CD4-positive, alpha-beta T cell treated with Interleukin-6 at 100 ng/mL for 8 hours (primary cell): ENCODE results near the gene C1QTNF8.

Source experiments
- DNase-seq: peaks from one replicate; pipeline ENCODE4 v3.0.0-alpha.2; 2020; ENCODE audit warnings: mixed read lengths, low spot score

C1QTNF8 gene

DNA sequence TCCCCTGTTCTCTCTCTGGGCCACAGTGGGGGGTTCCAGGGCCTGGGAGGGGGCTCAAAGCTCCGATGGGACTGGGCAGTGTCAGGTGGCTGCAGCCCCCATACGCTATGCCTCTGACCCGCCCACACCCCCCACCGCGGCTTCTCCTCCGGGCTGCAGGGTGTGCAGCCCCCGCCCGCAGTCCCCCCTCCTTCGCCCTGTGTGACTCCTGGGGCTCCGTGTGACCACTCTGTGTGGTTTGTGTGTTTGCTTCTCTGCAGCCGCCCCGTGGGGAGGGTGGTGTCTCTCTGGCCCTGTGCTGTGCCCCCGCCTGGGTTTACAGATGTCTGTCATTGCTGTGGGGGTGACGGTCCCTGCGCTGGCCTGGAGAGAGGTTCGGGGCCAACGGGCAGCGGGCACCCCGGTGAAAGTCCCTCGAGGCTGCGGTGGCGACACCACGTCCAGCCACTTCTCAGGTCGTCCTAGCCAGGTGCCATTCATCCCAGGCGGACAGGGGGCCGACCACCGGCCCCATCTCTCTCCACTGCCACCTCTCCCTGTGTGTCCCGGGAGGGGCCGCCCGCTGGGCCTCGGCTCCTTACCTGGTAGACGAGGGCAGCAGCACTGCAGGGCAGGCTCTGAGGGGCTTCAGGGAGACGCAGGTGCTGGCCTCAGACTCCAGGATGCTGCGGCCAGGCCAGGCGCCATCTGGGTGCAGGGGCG is 18.0 kb downstream of the C1QTNF8 start:
- DNase-seq = no peak

DNA sequence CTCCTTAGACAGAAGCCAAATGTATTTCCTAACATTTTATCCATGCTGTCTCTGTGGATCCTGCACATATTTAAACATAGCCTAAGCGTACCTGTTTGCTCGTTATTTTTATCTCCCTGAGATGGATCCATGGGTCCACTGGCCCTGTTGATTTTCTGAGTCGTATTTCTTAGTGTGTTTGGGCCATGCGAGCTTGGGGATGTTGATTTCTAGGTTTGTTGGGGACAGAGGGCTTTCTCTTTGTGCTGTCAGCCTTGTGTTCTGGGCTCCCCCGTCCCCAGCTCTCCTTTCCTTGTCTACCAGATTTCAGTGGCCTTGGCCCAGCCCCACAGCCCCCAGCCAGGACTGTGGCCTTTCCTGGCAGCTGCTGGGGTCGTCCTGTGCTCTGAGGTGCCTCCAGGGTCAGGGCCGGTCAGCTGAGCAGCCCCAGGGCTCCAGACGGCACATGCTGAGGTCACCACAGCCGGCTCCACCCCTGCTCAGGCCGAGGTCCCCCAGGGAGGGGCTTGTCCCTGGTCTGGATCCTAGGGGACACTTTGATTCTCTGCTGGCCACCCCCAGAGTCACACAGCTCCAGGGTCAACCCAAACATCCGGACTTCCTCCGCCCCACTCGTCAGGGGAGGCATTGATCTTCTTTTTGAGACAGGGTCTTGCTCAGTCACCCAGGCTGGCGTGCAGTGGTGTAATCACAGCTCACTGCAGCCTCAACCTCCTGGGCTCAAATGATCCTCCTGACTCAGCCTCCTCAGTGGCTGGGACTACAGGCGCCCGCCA is 19.1 kb downstream of the C1QTNF8 start:
- DNase-seq = no peak

DNA sequence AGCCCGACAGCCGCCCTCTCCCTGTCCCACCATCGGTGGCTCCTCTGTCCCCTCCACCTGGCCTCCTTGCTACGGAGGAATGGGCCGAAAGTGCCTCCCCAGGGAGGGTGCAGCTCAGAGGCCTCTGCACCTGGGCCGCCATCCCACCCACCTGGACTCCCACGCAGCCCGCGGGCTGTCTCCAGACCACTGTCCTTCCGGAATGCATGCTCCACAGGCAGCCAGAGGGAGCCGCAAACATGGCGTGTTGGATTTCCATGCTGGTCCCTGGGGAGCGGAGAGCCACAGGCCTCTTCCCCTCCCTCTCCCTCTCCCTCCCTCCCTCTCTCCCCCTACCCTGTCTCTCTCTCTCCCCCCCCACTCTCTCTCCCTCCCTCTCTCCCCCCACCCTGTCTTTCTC is 20.5 kb downstream of the C1QTNF8 start:
- DNase-seq = no peak

DNA sequence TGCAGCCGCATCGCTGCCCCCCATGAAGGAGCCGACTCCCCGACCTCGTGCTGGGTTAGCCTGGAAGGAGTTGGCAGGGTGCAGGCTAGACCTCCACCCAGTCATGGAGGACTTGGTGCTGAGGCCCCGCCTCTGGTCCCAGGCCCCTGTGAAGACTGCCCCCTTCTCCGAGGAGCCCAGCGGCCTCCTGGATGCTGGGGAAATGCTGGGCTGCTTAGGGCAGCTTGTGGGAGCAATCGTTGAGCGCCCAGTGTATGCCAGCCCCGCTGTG is 21.7 kb downstream of the C1QTNF8 start:
- no peak for DNase-seq

DNA sequence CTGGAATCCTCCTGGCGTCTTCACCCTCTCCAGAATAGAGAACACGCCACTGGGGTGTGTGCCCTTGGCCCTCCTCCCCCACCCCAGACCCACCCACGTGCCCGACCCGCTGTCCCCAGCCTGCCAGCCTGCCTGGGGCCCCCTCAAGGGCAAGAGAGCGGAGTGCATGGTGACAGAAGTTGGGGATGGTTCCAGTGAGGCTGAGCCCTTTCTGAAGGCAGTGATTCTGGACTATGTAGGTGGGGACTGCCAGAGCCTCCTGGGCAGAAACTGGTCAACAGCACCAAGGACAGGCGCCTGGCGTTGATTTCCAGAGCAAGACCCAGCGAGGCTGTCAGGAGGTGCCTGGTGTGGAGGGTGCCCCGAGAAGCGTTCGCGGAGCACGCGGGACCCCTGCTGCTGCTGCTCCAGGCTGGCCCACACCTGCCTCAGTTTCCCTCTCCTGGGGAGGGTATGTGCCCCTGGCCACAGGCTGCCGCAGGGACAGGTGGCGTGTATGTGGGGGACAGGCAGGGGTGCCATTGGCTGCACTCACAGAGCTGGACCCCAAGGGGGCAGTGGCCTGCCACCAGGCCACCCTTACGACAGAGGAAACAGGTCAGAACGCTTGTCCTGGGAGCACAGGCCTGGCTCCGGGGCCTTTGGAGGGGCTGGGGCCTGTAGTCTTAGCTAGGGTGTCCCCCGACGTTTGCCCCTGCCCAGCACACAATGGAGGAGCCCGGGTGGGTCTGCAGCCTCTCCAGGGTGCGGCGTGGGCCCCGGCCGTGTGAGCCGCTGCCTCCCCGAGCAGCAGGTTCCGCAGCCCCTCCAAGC is 22.3 kb downstream of the C1QTNF8 start:
- no peak for DNase-seq

DNA sequence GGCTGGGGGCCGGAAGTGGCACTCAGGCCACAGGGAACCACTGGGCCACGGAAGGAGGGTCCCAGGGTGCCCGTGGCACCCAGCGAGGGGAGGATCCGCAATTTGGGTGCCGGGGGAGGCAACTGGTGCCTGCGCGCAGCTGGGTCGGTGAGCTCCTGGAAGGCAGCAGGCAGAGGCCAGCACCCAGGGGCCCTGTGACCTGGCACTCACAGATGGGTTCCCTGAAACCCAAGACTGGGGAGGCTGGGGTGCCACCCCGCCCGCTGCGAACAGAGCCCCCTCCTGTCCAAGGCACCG is 22.8 kb downstream of the C1QTNF8 start:
- no peak for DNase-seq

DNA sequence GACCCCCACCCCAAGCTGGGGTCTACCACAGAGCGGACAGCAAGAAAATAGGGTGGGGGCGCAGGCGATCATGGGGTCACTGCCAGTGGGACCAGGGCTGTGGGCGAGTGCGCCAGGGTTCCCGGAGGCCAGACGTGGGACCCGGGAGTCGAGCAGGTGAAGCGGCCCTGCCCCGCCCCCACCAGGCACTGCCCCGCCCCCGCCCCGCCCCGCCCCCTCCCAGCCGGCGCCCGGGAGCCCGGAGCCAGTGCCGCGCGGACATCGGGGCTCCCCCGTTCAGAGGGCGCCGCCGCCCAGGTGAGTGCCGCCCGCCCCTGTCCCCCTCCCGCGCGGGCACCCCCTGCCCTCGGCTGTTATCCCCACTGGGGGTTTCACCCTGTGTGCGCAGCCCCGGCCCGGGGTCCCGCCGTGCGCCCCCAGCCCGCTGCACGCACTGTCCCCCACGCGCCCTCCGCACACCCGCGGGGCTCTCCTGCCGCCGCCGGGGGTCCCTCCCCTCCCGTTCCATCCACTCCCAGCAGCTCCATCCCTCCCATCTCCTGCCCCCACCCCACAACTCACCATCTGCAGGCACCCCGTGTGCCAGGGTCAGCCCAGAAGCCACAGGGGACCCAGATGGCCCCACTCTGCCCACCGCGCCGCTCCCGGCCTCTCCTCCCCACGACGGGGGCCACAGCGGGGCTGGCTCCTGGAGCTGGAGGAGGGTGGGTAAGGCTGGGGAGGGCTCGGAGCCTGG is 23.4 kb downstream of the C1QTNF8 start, which contains the start of gene SSTR5:
Gene SSTR5 (plus strand): TSS at position 222 of the 736 bp plus-strand sequence. CDS start 6,122 bp downstream, outside the sequence.
- no peak for DNase-seq

DNA sequence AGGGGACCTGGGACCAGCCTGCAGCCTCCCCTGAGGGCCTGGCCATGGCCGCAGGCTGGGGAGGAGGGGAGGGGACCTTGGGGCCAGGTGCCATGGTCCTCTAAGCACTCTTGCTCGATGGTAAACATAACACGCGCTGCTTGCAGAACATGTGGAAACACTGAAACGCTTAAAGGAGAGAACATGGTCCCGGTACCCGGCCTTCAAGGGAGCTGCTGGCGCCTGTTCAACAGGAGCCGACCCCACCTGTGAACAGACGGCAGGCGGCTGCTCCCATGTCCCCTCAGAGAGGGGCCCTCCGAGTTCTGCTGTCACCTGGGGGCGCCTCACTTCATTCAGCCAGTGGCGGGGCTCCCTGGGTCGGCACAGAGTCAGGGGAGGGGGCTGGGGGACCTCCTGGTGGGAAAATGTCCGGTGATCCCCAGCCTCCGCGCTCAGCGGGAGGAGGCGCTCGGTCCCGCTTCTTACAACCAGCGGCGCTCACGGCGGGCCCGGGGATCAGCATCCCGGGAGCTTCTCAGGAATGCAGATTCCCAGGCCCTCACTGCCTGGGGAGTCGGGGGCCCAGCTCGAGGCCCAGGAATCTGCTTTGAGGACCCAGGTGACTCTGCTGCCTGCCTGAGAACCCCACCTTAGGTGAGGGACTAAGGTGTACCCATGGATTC is 24.4 kb downstream of the C1QTNF8 start:
- DNase-seq = no peak

DNA sequence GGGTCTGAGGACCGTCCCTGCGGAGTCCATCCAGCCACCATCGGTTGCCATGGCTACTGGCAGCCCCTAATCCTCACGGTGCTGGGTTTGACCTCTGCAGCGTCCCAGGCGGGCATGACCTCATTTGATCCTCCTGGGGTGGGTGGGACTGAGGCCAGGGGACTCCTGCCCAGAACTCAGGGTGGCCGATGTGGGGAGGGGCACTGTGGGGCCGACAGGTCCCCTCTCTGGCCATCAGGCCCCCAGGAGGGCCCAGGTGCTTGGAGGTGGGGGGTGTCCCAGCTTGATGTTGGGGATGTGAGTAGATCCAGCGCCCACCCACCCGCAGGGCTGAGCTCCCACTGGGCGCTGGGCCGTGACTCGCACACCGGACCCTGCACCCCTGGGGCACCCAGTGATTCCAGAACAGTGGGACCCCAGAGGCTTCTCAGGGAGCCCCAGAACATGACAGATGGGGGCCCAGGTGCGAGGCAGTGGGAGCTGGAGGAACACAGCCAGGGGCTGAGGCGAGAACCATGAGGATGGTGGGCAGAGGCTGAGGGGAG is 25.1 kb downstream of the C1QTNF8 start:
- DNase-seq = no peak

DNA sequence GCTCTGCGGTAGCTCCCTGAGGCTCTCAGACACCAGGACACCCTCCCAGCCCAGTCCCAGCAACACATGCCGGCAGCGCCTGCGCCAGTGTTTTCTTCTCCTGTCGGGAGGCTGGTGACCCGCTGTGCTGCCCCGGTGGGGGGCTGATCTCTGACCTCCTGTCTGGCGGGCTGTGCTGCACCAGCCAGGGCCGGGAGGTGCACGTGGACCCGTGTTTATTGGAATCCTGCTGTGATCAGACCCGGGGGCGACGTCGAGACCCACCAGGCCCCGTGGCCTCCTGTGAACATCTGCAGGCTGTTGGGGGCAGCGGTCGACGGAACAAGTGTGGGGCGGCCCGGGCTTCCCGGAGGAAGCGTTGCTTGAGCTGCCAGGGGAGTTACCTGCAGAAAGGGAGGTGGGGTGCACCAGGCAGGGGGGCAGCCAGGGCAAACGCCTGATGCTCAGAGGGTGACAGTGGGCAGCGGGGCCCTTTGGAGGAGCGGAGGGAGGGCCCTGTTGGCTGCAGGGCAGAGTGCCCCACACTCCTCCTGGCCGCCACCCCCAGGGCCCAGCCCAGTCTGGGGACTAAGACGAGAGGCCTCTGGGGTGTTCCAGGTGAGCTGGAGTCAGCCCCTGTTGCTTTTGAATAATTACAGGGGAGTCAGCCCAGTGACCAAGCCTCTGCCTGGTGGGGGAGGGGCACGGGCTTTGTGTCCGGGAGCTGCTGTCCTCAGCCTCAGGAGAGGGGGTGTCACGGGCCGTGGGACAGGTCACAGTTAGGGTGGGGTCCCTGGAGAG is 25.8 kb downstream of the C1QTNF8 start:
- no peak for DNase-seq

DNA sequence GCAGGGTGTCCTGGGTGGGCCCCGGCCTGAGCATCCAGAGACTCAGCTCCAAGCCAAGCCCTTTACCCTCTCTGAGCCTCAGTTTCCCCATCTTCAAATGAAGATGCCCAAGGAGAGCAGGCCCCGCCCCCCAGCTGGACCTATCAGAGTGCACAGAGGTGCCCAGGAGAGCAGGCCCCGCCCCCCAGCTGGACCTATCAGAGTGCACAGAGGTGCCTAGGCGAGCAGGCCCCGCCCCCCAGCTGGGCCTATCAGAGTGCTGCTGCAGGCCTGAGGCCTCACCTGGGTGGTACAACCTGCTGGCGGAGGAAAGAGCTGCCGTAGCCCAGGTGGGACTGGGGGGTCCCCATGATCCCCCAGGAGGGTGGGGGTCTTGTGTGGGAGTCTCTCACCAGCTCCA is 26.9 kb downstream of the C1QTNF8 start:
- DNase-seq = no peak

DNA sequence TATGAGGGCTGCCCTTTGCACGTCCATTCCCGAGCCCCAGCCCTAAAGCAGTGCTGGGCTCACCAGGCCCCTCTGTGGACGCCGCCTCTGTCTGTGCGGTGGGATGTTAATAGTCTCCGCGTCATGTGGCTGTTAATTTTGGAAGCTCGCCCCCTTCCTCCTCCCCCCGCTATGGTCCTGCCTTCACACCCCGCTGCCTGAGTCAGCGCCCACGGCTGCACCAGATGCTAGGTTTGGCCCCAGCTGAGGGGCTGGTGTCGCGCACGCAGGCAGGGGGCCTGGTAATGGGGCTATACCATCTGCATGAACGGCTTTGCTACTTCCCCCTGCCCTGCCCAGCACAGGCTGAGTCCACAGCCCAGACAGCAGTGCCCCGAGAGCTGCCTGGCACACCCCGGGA is 27.6 kb downstream of the C1QTNF8 start:
- no peak for DNase-seq

DNA sequence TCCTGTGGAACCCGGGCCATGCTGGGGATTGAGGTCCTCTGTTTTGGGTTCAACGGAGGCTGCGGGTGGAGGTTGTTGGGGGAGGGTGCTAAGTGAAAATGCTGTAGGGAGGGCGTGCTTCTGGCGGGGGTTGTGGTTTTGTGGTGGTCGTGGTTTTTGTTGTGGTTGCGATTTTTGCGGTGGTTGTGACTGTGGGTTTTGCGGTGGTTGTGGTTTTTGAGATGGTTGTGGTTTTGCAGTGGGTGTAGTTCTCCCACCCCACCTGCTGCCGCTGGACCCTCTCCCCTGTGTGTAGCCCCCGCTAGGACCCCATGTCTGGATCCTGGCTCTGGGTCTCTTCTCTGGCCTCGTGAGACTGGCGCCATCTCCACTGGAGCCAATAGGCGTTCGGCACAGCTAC is 28.4 kb downstream of the C1QTNF8 start:
- DNase-seq = no peak

DNA sequence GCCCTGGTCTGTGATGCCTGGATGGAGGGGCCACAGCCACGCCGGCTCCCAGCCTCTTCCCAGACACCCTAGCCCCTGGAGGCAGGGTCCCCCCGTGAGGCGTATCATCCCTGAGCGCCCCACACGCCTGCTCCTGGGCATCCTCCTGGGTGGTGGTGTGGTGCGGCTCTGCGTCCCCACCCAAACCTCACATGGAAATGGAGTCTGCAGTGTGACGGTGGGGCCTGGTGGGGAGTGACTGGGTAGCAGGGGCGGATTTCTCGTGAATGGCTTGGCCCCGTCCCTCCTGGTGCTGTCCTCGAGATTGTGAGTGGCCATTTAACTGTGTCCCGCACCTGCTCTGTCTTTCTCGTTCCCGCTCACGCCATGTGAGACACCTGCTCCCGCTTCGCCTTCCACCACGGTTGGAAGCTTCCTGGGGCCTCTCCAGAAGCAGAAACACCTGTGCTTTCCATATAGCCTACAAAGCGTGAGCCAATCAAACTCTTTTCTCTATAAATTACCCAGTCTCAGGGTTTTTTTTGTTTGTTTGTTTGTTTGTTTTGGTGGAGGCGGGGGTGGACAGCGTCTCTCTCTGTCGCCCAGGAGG is 29.4 kb downstream of the C1QTNF8 start:
- DNase-seq = no peak

DNA sequence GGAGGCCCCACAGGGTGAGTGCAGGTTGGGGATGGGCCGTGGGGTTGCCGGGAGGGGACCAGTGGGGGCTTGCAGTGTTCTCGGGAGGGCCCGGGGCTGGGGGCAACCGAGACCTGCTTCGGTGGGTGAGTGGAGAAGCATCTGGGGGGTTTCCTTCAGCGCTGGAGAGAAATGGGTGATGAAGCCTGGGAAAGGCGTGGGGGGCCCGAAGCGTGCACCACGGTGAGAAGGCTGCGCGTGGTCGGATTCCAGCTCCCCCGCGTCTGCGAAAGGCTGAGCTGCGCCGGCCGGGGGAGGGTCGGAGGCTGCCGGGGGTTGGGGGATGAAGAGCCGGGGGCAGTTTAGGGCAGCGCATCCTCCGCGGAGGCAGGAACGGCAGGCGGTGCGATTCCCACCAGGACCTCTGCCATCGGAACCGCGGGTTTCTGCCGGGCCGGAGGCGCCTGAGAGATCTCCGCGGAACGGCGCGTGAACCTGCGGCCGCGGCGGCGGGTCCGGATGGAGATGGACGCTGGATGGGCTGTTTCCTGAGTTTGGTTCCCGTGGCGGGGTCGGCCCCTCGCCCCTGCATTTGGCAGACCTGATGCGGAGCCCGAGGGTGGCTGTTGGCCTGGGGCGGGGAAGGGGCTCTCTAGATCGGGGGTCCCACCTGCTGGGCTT is 30.4 kb downstream of the C1QTNF8 start:
- no peak for DNase-seq

DNA sequence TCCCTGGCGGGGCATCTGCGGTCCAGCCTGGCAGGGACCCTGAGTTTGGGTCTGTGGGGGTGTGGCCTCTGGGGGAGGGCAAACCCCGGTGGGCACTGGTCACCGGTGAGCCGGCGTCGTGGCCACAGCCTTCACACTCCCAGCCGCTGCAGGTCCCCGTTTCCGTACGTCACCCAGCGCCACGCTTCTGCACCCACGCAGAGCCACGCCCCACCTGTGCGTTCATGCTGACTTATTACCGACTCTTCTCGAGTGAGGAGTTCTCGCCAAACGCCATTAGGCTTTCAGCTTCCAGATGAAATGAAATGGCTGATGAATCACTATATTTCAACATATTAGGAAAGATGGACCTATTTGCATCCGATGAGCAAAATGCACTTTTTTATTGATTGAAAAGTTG is 32.3 kb downstream of the C1QTNF8 start:
- no peak for DNase-seq

DNA sequence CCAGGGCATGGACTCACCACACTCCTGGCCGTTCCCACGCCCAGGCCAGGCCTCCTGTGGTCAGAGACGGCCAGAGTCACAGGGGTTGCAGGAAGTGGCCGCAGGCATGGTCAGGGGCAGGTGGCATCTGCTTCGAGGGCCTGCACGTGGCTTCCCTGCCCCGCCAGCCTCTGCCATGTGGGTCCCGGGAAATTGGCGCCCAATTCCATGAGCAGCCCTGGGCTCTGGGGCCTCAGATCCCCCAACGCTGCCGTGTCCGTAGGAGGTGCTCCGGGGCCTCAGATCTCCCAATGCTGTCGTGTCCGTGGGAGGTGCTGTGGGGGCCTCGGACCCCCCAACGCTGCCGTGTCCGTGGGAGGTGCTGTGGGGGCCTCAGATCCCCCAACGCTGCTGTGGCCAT is 33.1 kb downstream of the C1QTNF8 start:
- DNase-seq = no peak

DNA sequence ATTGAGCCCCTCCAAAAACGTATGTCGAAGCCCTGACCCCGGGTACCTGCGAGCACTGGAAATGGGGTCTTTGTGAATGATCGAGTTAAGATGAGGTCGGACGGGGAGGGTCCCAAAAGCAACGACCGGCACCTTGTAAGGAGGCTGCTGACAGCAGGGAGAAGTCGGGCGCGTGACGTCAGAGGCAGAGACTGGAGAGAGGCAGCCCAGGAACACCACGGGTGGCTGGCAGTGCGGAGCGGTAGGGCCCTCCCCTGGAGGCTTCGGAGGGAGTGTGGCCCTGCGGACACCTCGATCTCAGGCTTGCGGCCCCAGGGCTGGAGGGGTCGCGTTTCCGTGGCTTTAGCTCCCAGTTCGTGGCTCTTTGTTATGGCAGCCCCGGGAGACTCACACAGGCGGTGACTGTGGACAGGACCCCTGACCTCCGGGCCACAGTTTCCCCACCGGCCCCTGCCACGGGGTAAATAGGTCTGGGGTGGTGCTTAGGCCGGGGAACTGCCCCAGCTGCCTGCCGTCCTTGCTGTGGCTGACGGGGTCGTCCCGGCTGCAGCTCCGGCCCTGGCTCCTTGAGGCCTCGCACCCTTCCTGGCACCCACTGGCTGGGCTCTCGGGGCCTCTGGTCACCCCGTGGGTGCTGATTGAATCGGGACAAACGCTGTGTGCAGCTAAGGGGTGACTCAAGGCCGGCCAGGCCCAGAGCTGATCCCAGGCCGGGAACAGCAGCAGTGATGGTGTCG is 34.1 kb downstream of the C1QTNF8 start:
- DNase-seq = no peak
